ENCODE results near the gene MOBP.

Gene MOBP

DNA sequence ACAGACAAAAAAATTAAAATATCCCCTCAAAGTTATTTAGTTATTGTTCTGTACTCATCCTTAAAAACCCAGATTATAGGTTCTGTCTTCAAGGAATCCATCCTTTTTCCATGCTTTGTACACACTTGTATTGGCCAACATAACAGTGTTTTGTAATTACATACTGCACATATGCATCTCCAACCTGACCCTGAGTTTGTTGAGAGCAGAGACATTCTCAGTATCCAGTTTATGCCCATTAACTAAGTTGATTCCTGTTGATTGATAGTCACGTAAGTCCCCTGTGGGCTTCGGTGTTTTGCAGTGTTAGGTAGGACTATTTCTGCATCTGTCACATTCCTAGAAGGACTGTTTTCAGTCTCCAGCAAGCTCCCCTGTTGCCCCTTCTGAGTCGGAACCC, 33.6 kb downstream of the MOBP start:
- no peak for DNase-seq

- no peak for DNase-seq
Measured at GRCh38 chr3:39501968-39502837, 34.7 kb downstream of the MOBP start.

GRCh38 chr3:39502838-39503145, 35.3 kb downstream of the MOBP start:
- no peak for DNase-seq

- no peak for DNase-seq
Measured at GRCh38 chr3:39505866-39506742, 38.6 kb downstream of the MOBP start.

- DNase-seq, result no peak
Measured at GRCh38 chr3:39506863-39507262, 39.4 kb downstream of the MOBP start.

- DNase-seq, result no peak
Measured at GRCh38 chr3:39513791-39514369, 46.4 kb downstream of the MOBP start.

DNA sequence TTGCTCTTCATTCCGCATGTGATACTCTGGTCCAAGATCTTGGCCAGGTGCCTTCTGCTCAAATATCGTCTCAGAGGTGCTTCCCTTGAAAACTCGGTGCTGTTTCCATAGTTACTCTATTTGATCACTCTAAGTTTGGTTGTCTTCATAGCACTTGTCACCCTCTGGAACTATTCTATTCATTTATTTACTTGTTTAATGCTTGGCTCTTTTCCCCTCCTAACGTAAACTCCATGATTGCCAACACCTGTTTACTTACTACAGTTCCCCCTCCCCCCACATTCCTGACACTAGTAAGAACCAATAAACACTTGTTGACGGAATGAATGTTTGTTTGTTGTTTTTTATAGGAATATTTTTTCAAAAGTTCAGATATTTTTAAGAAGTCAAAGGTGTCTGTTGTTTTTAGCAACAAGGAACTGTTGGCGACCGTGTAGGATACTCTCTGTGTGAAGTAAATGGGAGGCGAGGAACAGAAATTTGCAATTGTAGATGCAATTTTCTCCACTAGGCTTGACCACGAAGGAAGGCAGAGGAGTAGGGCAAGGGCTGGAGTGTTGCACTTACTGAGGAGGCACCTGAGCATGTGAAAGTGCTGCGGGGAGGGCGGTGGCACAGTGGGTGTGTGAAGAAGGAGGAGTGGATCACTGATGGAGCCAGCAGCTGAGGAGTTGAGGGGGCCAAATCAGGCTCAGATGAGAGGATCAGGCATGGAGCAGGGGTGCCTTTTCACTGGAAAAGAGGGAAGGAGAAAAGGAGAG, 48.4 kb downstream of the MOBP start:
- DNase-seq, result no peak

- no peak for DNase-seq
Measured at GRCh38 chr3:39519103-39519502, 51.6 kb downstream of the MOBP start.

DNA sequence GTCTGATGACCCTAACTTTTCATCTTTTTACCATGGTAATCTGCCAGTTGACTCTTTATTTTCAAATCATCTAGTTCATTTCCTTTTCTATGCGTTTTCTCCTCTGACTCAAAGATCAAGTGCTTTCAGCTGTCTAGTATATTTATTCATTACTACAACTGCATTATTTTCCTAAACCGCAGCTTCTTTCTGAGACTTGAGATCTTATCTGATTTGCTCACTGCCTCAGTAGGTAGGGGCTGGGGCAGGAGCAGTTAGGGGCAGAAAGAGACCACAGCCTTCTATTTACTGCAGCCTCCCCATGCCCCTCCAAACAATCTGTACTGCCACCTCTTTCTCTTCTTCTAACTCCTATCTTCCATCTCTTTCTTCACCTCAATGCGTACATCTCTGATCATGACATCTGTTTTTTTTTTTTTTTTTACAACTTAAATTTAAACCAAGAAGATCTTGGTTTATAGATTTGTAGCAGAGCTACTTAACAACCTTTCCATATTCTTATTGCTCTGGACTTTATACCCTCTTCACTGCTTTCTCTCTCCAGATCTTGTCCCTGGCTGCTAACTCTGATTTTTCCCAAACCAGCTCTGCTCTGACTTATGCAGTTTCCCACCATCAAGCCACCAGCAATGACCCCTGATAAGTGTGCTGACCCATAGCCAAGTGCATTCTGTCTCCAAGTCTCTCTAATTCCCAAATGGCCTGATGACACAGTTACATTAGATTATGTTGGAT, 52.2 kb downstream of the MOBP start:
- no peak for DNase-seq

- no peak for DNase-seq
Measured at GRCh38 chr3:39521456-39521855, 54.0 kb downstream of the MOBP start.

DNA sequence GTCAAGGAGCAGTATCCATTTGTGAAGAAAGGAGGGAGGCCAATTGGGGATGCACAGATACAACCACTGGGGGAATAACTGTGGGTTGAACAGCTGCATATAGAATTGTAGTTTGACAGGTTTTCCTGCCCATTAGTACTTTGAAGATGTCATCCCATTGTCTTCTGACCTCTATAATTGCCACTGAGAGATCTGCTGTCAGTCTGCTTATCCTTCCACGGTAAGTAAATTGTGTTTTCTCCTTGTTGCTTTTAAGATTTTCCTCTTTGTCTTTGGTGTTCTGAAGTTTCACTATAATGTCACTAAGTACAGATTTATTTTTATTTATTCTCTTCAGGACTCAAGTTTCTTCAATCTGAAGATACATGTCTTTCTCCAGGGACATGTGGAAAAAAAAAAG, 56.6 kb downstream of the MOBP start:
- no peak for DNase-seq

DNA sequence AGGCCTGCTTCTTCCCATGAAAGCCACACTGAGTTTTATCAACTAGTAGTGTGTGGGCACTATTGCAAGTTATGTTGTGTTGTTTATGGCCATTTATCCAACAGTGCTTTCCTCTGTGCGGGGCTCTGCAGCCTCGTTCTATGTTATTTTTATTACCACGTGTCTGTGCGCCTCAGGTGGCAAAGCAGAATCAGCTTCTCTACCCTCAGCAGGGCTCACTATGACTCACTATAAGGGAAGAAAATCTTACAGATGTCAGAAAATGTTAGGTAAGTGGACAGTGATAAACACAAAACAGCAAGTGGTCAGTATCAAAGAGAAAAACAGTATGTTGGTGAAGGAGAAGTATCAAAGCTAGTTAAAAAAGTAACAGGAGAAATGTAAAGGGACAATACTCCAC, 61.4 kb downstream of the MOBP start:
- DNase-seq, result no peak

GRCh38 chr3:39529577-39529976, 62.1 kb downstream of the MOBP start:
- DNase-seq, result no peak

- DNase-seq, result no peak
Measured at GRCh38 chr3:39531066-39531465, 63.6 kb downstream of the MOBP start.

DNA sequence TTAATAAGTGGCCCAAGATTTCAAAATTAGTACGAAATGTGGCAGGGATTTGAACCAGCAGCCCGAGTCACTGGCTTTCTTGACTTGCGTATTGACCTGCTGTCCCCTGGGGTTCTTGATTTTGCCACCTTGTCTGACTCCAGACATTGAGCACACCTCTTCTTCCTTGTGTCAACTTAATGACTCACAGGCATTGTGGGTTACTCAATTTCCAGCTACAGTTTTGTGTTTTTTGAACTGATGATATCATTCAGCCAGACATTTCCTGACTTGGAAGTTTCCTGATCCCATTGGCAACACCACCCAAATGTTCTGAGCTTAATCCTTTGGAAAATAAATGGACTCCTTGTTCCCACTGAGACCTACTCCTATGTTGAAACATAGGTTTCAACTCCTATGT, 64.2 kb downstream of the MOBP start:
- no peak for DNase-seq

GRCh38 chr3:39532777-39533176, 65.3 kb downstream of the MOBP start:
- DNase-seq, result no peak

DNA sequence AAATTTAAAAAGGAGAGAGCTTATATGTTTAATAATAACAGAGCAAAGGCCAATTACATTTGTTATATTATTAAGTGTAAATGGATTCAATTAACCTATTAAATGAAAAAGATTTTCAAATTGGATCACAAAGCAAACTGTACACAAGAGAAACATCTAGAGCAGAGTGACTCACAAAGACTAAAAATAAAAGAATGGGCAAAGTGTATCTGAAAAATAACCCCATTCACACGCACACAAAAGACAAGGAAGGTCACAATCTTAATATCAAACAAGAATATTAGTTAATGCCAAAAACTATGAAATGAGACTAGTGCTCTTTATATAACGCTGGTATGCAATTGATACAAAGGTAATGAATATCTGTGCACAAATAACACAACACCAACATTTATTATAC, 65.7 kb downstream of the MOBP start:
- no peak for DNase-seq

GRCh38 chr3:39540162-39540921, 72.9 kb downstream of the MOBP start:
- DNase-seq, result no peak

- DNase-seq, result no peak
Measured at GRCh38 chr3:39541442-39541841, 74.0 kb downstream of the MOBP start.

- DNase-seq, result no peak
Measured at GRCh38 chr3:39541917-39542329, 74.4 kb downstream of the MOBP start.

DNA sequence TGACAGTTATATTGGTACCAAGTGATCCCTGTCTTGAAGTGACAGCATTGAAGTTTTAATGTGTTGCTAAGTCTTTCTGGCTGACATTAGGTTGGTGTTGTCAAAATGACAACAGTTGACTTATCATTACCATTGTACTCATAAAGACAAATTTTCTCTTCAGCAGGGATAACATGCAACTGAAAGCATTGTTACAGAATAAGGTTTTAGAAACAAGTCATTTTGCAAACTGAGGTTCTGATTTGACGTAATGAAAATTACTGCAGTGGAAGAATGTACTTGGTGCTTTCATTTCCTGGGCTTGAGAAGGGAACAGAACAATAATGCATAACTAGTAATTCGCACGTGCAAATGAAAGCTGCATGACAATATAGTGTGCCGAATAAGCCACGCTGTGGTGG, 75.1 kb downstream of the MOBP start:
- no peak for DNase-seq

GRCh38 chr3:39548282-39548681, 80.8 kb downstream of the MOBP start:
- DNase-seq, result no peak

Data from CD4-positive, alpha-beta T cell treated with Interleukin-6 for 4 hours (primary cell).